ENCODE data around the gene OVOL2.

The OVOL2 gene

DNA sequence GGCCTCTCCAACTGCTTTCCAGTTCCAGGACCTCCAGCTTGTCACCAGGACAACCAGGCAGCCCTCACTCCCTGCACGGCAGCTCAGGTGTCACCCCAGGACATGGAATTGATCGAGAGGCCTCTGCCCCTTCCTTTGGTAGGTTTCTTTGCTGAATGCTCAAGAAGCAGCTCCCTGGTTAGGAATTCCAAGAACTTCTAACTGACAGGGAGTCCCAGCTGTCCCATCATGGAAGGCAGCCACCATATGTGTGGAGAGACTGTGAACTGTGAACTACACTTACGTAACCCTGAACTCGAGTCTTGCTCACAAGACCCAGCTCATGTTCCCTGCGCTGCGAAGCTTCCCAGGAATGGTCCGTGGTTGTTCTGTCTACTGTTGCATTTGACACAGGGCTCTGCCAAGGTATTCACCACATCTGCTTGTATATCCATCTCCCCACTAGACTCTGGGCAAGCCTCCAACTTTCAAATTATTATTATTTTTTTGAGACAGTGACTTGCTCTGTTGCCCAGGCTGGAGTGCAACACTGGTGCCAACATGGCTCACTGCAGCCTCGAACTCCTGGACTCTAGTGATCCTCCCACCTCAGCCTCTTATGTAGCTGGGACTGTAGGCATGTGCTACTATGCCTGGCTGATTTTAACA is 53.2 kb downstream of the OVOL2 start:
- TF ChIP-seq TAF1 (IDR thresholded peaks at IDR 0.05; ENCODE audit: borderline replicate concordance, insufficient read depth, low read length) (no peak), SIN3A (IDR thresholded peaks at IDR 0.05; ENCODE audit: borderline replicate concordance, insufficient read depth, low read length) (no peak), POLR2AphosphoS5 (IDR thresholded peaks at IDR 0.05; ENCODE audit: low read depth, low read length) (no peak), FOXP2 (optimal IDR thresholded peaks at IDR 0.05; ENCODE audit: borderline replicate concordance, extremely low read depth, extremely low read length, insufficient read depth) (no peak)
- TF ChIP-seq, protein P1, sequence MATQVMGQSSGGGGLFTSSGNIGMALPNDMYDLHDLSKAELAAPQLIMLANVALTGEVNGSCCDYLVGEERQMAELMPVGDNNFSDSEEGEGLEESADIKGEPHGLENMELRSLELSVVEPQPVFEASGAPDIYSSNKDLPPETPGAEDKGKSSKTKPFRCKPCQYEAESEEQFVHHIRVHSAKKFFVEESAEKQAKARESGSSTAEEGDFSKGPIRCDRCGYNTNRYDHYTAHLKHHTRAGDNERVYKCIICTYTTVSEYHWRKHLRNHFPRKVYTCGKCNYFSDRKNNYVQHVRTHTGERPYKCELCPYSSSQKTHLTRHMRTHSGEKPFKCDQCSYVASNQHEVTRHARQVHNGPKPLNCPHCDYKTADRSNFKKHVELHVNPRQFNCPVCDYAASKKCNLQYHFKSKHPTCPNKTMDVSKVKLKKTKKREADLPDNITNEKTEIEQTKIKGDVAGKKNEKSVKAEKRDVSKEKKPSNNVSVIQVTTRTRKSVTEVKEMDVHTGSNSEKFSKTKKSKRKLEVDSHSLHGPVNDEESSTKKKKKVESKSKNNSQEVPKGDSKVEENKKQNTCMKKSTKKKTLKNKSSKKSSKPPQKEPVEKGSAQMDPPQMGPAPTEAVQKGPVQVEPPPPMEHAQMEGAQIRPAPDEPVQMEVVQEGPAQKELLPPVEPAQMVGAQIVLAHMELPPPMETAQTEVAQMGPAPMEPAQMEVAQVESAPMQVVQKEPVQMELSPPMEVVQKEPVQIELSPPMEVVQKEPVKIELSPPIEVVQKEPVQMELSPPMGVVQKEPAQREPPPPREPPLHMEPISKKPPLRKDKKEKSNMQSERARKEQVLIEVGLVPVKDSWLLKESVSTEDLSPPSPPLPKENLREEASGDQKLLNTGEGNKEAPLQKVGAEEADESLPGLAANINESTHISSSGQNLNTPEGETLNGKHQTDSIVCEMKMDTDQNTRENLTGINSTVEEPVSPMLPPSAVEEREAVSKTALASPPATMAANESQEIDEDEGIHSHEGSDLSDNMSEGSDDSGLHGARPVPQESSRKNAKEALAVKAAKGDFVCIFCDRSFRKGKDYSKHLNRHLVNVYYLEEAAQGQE (IDR thresholded peaks at IDR 0.05; ENCODE audit: insufficient read depth in 1 of 2, low read depth in 2 of 2, low read length in 2 of 2): no peak

DNA sequence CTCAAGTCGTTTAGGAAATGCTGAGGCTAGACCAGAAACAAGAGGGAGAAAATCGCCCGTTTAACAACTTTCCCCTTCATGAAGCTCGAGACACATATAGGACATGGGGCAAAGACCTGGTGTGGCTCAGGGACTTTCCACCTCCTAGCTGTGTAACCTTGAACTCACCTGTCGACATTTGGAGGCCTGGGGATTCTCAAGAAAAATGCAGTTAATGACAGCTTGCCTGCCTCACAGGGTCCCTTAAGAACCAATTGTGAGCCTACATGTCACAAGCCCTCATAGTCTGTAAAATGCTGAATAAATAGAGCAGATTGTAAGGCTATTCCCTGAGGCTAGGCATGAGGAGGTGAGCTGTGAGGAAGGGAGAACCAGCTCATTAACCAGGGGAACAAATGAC is 53.8 kb downstream of the OVOL2 start:
- TF ChIP-seq POLR2AphosphoS5 (IDR thresholded peaks at IDR 0.05; ENCODE audit: low read depth, low read length): no peak
- TF ChIP-seq TAF1 (IDR thresholded peaks at IDR 0.05; ENCODE audit: borderline replicate concordance, insufficient read depth, low read length): no peak
- TF ChIP-seq SIN3A (IDR thresholded peaks at IDR 0.05; ENCODE audit: borderline replicate concordance, insufficient read depth, low read length): no peak
- TF ChIP-seq, protein P1 (IDR thresholded peaks at IDR 0.05; ENCODE audit: insufficient read depth in 1 of 2, low read depth in 2 of 2, low read length in 2 of 2): no peak
- no peak for TF ChIP-seq FOXP2 (optimal IDR thresholded peaks at IDR 0.05; ENCODE audit: borderline replicate concordance, extremely low read depth, extremely low read length, insufficient read depth)

DNA sequence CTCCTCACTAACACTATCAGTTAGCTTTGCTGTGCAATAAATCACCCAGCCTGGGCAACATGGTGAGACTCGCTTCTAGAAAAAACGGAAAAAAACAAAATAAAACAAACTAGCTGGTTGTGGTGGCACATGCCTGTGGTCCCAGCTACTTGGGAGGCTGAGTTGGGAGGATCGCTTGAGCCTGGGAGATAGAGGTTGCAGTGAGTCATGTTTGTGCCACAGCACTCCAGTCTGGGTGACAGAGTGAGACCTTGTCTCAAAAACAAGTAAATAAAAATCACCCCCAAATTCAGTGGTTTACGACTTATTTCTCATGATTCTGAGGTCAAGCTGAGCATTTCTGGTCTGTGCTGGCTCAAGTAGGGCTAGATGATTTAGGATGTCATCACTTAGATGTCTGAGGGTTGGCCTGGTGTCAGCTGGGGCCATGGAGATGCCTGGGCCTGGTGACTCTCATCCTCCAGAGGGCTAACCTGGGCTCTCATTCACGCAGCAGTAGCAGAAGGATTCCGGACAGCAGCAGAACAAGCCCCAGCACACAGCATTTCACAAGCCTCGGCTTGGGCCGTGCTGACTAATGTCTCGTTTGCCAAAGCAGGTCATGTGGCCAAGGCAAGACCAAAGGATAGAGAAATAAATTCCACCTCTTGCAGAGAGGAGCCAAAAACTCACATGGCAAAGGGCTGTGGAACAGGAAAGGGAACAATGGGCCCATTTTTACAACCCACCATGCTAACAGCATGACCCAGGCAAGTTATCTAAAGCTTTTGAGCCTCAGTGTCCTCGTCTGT is 56.4 kb downstream of the OVOL2 start:
- no peak for TF ChIP-seq TAF1 (IDR thresholded peaks at IDR 0.05; ENCODE audit: borderline replicate concordance, insufficient read depth, low read length)
- no peak for TF ChIP-seq FOXP2 (optimal IDR thresholded peaks at IDR 0.05; ENCODE audit: borderline replicate concordance, extremely low read depth, extremely low read length, insufficient read depth)
- no peak for TF ChIP-seq POLR2AphosphoS5 (IDR thresholded peaks at IDR 0.05; ENCODE audit: low read depth, low read length)
- TF ChIP-seq SIN3A (IDR thresholded peaks at IDR 0.05; ENCODE audit: borderline replicate concordance, insufficient read depth, low read length): no peak
- TF ChIP-seq, protein P1 (IDR thresholded peaks at IDR 0.05; ENCODE audit: insufficient read depth in 1 of 2, low read depth in 2 of 2, low read length in 2 of 2): no peak

DNA sequence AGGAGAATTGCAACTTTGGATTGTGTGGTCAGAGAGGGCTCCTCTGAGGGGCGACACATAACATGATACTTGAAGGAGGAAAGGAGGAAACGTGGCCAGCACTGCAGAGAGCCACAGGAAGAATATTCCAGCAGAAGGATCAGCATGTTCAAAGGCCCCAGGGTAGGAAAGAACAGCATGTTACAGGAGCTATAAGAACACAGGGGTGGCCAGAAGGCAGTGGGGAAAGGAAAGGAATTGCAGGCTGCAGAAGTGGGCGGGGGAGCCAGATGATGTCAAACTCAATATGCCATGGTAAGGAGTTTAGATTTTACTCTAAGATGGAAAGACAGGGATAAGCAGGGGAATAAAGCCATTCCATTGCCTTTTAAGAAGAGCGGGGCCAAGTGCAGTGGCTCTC is 58.1 kb downstream of the OVOL2 start:
- no peak for TF ChIP-seq SIN3A (IDR thresholded peaks at IDR 0.05; ENCODE audit: borderline replicate concordance, insufficient read depth, low read length)
- TF ChIP-seq POLR2AphosphoS5 (IDR thresholded peaks at IDR 0.05; ENCODE audit: low read depth, low read length): no peak
- TF ChIP-seq, protein P1 (IDR thresholded peaks at IDR 0.05; ENCODE audit: insufficient read depth in 1 of 2, low read depth in 2 of 2, low read length in 2 of 2): no peak
- TF ChIP-seq FOXP2 (optimal IDR thresholded peaks at IDR 0.05; ENCODE audit: borderline replicate concordance, extremely low read depth, extremely low read length, insufficient read depth): no peak
- TF ChIP-seq TAF1 (IDR thresholded peaks at IDR 0.05; ENCODE audit: borderline replicate concordance, insufficient read depth, low read length): no peak
